ENCODE data around the gene ACTR5.

DNA sequence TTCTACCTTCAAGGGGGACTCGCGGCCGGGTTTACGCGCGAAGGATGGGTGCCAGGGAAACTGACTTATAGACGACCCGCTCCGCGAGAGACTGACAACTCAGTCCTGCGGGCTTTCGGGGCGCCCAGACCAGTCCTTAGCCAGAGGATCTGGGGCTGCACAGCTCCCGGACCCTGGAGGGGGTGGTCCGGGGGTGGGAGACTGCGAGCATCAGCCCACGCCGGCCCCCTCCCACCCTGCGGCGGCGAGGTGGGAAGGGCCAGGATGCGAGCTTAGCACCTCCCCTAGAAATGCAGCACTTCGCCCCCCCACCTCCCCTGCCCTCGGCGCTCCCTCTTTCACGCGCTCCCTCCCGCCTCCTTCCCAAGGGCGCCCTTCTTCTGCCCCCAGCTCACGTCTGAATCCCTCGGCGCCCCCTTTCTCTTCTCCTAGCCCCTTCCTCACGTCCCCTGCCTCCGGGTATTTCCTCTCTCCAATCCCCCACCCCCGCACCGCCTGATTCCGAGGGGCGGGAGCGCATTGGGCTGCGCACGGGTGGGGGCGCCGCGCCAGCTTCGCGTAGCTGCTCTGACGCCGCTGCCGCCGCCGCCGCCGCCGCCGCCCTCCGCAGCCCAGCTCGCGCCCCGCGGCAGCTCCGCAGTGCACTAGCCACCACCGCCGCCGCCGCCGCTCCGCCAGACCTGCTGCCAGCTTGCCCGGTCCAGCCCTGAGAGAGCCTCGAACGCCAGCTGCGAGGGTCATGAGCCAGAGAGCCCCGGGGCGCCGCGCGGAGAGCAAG lies 24.2 kb upstream of the ACTR5 start, which contains the start of gene SLC32A1:
- TF ChIP-seq GABPA (IDR thresholded peaks at IDR 0.05 in 1 of 2, conservative IDR thresholded peaks at IDR 0.05 in 1 of 2): no peak
- TF ChIP-seq, protein P1, sequence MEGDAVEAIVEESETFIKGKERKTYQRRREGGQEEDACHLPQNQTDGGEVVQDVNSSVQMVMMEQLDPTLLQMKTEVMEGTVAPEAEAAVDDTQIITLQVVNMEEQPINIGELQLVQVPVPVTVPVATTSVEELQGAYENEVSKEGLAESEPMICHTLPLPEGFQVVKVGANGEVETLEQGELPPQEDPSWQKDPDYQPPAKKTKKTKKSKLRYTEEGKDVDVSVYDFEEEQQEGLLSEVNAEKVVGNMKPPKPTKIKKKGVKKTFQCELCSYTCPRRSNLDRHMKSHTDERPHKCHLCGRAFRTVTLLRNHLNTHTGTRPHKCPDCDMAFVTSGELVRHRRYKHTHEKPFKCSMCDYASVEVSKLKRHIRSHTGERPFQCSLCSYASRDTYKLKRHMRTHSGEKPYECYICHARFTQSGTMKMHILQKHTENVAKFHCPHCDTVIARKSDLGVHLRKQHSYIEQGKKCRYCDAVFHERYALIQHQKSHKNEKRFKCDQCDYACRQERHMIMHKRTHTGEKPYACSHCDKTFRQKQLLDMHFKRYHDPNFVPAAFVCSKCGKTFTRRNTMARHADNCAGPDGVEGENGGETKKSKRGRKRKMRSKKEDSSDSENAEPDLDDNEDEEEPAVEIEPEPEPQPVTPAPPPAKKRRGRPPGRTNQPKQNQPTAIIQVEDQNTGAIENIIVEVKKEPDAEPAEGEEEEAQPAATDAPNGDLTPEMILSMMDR (IDR thresholded peaks at IDR 0.05; ENCODE audit: low read depth, low read length, missing input control): no peak
- no peak for TF ChIP-seq EGR1 (IDR thresholded peaks at IDR 0.05; ENCODE audit: low read depth in 2 of 2)
- no peak for TF ChIP-seq RXRA (IDR thresholded peaks at IDR 0.05)

Data from liver (tissue), 3 donors.